ENCODE measurements around the gene PPP3CA.

PPP3CA gene

DNA sequence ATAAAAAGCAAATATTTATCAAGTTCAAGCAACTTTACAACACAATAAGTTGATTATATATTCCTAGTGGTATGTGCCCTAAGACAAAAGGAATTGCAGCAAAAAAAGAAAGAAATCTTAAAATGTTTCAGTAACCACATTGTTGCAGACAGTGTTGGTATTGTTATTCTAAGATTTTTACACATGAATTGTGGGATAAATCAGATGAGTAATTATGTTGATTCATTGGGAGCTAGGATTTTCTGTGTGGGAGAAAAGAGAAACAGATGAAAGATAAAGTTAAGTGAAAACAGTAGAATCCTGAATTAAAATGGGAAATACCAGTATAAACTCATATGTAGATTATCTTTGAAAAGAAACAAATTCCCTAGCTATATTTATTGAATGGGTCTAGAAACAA lies 362.4 kb downstream of the PPP3CA start:
- no peak for DNase-seq

DNA sequence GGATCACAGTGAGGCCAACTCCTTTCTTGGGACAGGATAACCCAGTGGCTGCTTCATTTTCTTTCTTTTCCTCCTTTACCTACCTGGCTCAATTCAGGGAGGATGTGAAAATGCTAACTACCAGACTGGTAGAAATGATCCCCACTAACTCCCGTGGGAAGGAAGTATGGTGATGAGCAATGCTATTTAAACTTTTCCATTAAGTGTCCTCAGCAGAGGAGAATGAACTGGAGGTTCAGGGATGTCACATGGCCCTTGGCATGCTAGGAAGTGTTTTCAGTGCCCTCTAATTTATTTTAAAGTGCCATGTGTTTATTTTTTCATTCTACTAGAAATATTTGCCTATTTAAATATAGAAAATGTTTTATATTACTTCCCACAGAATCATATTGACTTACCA lies 363.9 kb downstream of the PPP3CA start:
- DNase-seq, result no peak

DNA sequence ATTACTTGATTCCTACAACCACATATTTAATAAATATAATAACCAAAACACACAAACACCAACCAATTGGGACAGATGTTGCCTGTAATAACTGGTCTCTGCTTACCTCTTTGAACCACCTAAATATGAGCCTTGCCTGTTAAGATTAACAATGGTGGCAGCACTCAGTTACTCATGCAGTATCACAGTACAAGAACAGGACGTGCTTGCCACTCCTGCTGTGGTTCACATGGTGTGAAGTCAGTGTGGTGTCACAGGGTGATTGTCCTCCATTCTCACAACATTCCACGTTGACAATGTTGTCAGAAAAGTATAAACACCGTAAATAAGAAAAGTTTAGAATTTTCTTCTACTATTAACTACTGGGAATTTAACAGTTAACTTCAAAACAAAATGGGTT lies 365.0 kb downstream of the PPP3CA start:
- DNase-seq, result no peak

GRCh38 chr4:100981447-100982204 lies 365.7 kb downstream of the PPP3CA start:
- no peak for DNase-seq

GRCh38 chr4:100979736-100980135 lies 367.6 kb downstream of the PPP3CA start:
- no peak for DNase-seq

DNA sequence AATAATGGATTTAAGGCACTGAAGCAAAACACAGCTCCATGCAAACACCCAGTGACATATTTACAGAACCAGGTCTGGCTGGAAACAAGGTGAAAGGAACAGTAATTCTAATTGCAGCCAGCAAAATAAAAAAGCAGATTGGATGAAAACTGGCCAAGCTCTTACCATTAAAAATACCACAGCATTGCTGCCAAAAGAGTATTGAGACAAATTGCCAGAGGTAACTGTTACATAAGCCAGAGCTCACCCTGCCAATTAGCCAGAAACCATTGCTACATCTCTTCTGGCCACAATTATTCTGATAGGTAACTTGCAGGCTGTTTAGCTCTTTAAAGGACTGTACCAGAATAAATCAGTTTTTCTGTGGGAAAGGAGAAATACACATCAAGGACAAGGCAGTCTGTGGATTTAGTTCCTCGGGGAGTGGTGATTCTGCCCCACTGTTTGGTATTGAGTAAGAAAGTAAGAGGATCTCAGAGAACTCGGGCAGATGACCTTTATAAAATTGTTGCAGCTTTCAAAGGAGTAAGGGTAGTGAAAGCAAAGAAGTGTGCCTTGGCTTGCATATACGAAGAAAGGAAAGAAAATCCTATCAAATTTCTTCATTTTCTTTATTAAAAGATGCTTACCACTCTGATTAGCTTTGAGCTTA lies 369.5 kb downstream of the PPP3CA start:
- no peak for DNase-seq

DNA sequence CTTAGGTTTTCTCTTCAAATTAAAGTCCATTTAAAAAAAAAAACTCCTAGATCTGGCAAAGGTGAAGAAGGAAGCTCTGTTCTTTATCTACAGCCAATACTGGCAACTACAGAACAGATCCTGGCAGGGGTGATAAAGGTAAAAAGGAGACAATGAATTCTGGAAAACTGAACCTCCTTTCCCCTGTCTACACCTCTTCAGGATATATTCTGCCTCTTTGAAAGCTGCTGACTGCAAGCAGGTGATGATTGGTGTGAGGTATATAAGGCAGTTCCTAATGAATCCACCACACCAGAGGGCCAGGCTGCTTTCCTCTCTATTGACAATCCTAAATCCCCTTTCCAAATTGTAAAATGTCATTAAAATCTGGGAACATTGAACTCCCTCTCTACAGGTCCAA lies 370.1 kb downstream of the PPP3CA start:
- DNase-seq, result no peak

All from NCI-H2171 (cell line).